Measurements from ENCODE around the gene IFNA5. TPM values are rescaled to one million over a fixed set of nuclear protein-coding genes. Genes with fewer than 3 reads are reported as not detected.

IFNA5 gene
- total and polyA plus RNA-seq, 2 of the 13 experiments (the other 11 are each of a cell fraction or from before 2014, with no cell fraction given): not detected

GRCh38 chr9:21334701-21335632 is 29.9 kb upstream of the IFNA5 start, which contains the start of gene KLHL9 (continued):
- TF ChIP-seq ZNF782 (CRISPR knock-in tag; IDR thresholded peaks at IDR 0.05; ENCODE audit: borderline replicate concordance) (peak; percentile 74; the same call in 1 of the 2 replicates), GLMP (CRISPR knock-in tag; IDR thresholded peaks at IDR 0.05; ENCODE audit: borderline replicate concordance) (no peak), TCF7 (IDR thresholded peaks at IDR 0.05; ENCODE audit: low read depth) (no peak), ZNF780A (CRISPR knock-in tag; IDR thresholded peaks at IDR 0.05) (no peak), ZNF589 (CRISPR knock-in tag; conservative IDR thresholded peaks at IDR 0.05) (peak; percentile 49; the same call in 1 of the 2 replicates), ZNF772 (CRISPR knock-in tag; IDR thresholded peaks at IDR 0.05) (peak; percentile 50; the same call in 1 of the 2 replicates), SMAD9 (CRISPR knock-in tag; IDR thresholded peaks at IDR 0.05) (peak; percentile 28; the same call in 1 of the 2 replicates), ZNF512 (CRISPR knock-in tag; IDR thresholded peaks at IDR 0.05) (no peak), ZNF260 (CRISPR knock-in tag; IDR thresholded peaks at IDR 0.05; ENCODE audit: borderline replicate concordance, low read depth) (no peak), KLF16 (CRISPR knock-in tag; IDR thresholded peaks at IDR 0.05) (peak in 1 of 2 experiments; percentile 62; a peak in 1 of 4 replicates), FOXO1 (CRISPR knock-in tag; IDR thresholded peaks at IDR 0.05) (peak; percentile 30), LRRFIP1 (CRISPR knock-in tag; conservative IDR thresholded peaks at IDR 0.05) (no peak), MTA3 (CRISPR knock-in tag; IDR thresholded peaks at IDR 0.05) (no peak), POLR2AphosphoS2 (IDR thresholded peaks at IDR 0.05; ENCODE audit: low read depth, low read length) (no peak), ZSCAN20 (CRISPR knock-in tag; IDR thresholded peaks at IDR 0.05; ENCODE audit: borderline replicate concordance) (peak; percentile 68; the same call in 1 of the 2 replicates), GZF1 (CRISPR knock-in tag; IDR thresholded peaks at IDR 0.05) (0 out of 2 replicates have a peak, but pooled peaks have one; percentile 28), ZNF850 (CRISPR knock-in tag; conservative IDR thresholded peaks at IDR 0.05) (no peak), THRA (CRISPR knock-in tag; IDR thresholded peaks at IDR 0.05; ENCODE audit: borderline replicate concordance) (0 out of 2 replicates have a peak, but pooled peaks have one; percentile 23), HIVEP1 (CRISPR knock-in tag; IDR thresholded peaks at IDR 0.05) (0 out of 2 replicates have a peak, but pooled peaks have one; percentile 37), HMG20B (CRISPR knock-in tag; conservative IDR thresholded peaks at IDR 0.05) (peak; percentile 54; the same call in 1 of the 2 replicates), GLI4 (CRISPR knock-in tag; IDR thresholded peaks at IDR 0.05; ENCODE audit: borderline replicate concordance) (peak; percentile 90; the same call in 1 of the 2 replicates)

Data from HepG2 (cell line).